Cardiac muscle cell (in vitro differentiated cells and primary cell): ENCODE measurements around the gene MOB3B. TPM values are rescaled to one million over a fixed set of nuclear protein-coding genes. Genes with fewer than 3 reads are reported as not detected.

Experiments
- DNase-seq, 2 donors: peaks; one replicate each; pipeline versions ENCODE4 v3.0.0 to v3.0.0-alpha.2; 2010 to 2017; ENCODE audit warnings: low read depth in 1 of 2, low spot score in 1 of 2
- H3K27ac ChIP-seq: fragments of 200-600 bp; sonication (generic); 2 replicates; pipeline ENCODE4 v1.5.1; 2016
- H3K27me3 ChIP-seq: fragments of 200-600 bp; sonication (generic); 2 replicates; pipeline ENCODE4 v1.6.0; 2016; ENCODE audit warnings: control low read depth
- H3K36me3 ChIP-seq: fragments of 200-600 bp; sonication (generic); 2 replicates; pipeline ENCODE4 v1.5.1; 2016; ENCODE audit warnings: control low read depth
- H3K4me1 ChIP-seq: fragments of 200-600 bp; sonication (generic); 2 replicates; pipeline ENCODE4 v1.8.1; 2017; ENCODE audit warnings: low read depth, mild to moderate bottlenecking, mixed run types
- H3K4me3 ChIP-seq: fragments of 200-600 bp; sonication (generic); 2 replicates; pipeline ENCODE4 v1.5.1; 2016; ENCODE audit warnings: mild to moderate bottlenecking
- H3K9me3 ChIP-seq: fragments of 200-600 bp; sonication (generic); 2 replicates; pipeline ENCODE4 v1.5.1; 2017; ENCODE audit warnings: low read depth, mild to moderate bottlenecking, control low read depth
- CTCF ChIP-seq: IDR thresholded peaks from 2 replicates; pipeline ENCODE4 v1.5.1; 2012; ENCODE audit warnings: low read depth, mild to moderate bottlenecking, low read length
- polyA plus RNA-seq: library from polyadenylated mRNA; unstranded; fragments of >200 nt; fragmentation: Nextera tagmentation; extraction: Ambion mirVana; gene quantifications from 2 replicates; pipeline ENCODE4 v1.2.1, GENCODE V29; 2016
- total RNA-seq: library from RNA; depleted of rRNA; stranded (reverse); fragments of >200 nt; gene quantifications from 2 replicates; pipeline ENCODE4 v1.2.3, GENCODE V29; 2016

Gene MOB3B
- total and polyA plus RNA-seq, 2 experiments from 2014 or later, result 0.74 to 1.7 TPM

- no peak for DNase-seq
- TF ChIP-seq CTCF, result no peak
- no peaks in the 10 kb centered on the region for H3K36me3 ChIP-seq
Observed at GRCh38 chr9:27304521-27304920, 225.1 kb downstream of the MOB3B start.

GRCh38 chr9:27303219-27303618, 226.4 kb downstream of the MOB3B start:
- no peak overlapping the region for H3K4me3 ChIP-seq
- H3K27me3 ChIP-seq, result no peaks in the 10 kb centered on the region
- no peaks in the 10 kb centered on the region for H3K9me3 ChIP-seq
- TF ChIP-seq CTCF, result no peak
- peak; percentile 7 to 21 for DNase-seq
- no peaks in the 10 kb centered on the region for H3K4me1 ChIP-seq
- H3K27ac ChIP-seq, result no peak overlapping the region
- H3K36me3 ChIP-seq, result no peaks in the 10 kb centered on the region

More at GRCh38 chr9:27304521-27304920, 225.1 kb downstream of the MOB3B start:
- H3K9me3 ChIP-seq, result no peaks in the 10 kb centered on the region
- H3K27ac ChIP-seq, result no peak overlapping the region
- H3K27me3 ChIP-seq, result no peaks in the 10 kb centered on the region
- no peaks in the 10 kb centered on the region for H3K4me1 ChIP-seq
- H3K4me3 ChIP-seq, result no peak overlapping the region

GRCh38 chr9:27297050-27297449, 232.6 kb downstream of the MOB3B start, which contains the start of gene EQTN:
Gene EQTN (minus strand): TSS chr9:27297150. CDS start chr9:27297055, 95 bp downstream.
- H3K27me3 ChIP-seq, result no peaks in the 10 kb centered on the region

DNA sequence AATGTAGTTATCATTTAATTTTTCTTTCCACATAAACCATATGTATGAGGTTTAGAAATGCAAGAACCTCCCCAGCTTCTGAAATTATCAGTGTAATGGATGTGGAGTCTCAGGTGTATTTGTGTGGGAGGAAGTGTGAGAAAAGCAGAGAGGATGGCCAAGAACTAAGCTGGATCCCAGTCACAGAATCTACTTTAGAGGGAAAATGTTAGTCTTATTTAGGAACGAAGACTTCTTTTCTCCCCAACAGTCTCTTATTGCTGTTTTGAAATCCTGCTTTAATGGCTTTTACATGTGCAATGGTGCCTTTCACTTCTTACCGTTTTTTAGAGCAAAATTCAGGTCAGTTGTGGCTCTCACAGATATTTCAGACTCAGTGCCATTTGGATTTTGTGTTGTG, 235.6 kb downstream of the MOB3B start:
- no peaks in the 10 kb centered on the region for H3K27me3 ChIP-seq
- no peaks in the 10 kb centered on the region for H3K36me3 ChIP-seq
- H3K27ac ChIP-seq, result no peak overlapping the region
- no peaks in the 10 kb centered on the region for H3K4me1 ChIP-seq
- H3K9me3 ChIP-seq, result no peaks in the 10 kb centered on the region
- no peak for DNase-seq
- no peak overlapping the region for H3K4me3 ChIP-seq
- TF ChIP-seq CTCF, result no peak

More at GRCh38 chr9:27297050-27297449, 232.6 kb downstream of the MOB3B start, which contains the start of gene EQTN:
- H3K36me3 ChIP-seq, result no peaks in the 10 kb centered on the region
- no peak within 1 kb of the TSS for H3K27ac ChIP-seq
- no peak for DNase-seq
- H3K4me3 ChIP-seq, result no peak within 1 kb of the TSS
- no peaks in the 10 kb centered on the region for H3K4me1 ChIP-seq
- no peak for TF ChIP-seq CTCF
- H3K9me3 ChIP-seq, result no peaks in the 10 kb centered on the region

GRCh38 chr9:27292659-27293405, 236.8 kb downstream of the MOB3B start:
- Histone ChIP-seq H3K9me3 (no peaks in the 10 kb centered on the region), H3K27ac (no peak overlapping the region), H3K4me1 (no peaks in the 10 kb centered on the region), H3K36me3 (no peaks in the 10 kb centered on the region), H3K27me3 (no peaks in the 10 kb centered on the region), H3K4me3 (no peak overlapping the region)
- TF ChIP-seq CTCF, result no peak
- DNase-seq, result peak in 1 of 2 donors; percentile 20
